ENCODE measurements around the gene ACY1. TPM values are rescaled to one million over a fixed set of nuclear protein-coding genes. Genes with fewer than 3 reads are reported as not detected.
A peak's percentile ranks its signal among the peaks of the same experiment; 100 is the strongest.

The ACY1 gene
- total RNA-seq, 1 experiment from 2014 or later: 164 TPM

DNA sequence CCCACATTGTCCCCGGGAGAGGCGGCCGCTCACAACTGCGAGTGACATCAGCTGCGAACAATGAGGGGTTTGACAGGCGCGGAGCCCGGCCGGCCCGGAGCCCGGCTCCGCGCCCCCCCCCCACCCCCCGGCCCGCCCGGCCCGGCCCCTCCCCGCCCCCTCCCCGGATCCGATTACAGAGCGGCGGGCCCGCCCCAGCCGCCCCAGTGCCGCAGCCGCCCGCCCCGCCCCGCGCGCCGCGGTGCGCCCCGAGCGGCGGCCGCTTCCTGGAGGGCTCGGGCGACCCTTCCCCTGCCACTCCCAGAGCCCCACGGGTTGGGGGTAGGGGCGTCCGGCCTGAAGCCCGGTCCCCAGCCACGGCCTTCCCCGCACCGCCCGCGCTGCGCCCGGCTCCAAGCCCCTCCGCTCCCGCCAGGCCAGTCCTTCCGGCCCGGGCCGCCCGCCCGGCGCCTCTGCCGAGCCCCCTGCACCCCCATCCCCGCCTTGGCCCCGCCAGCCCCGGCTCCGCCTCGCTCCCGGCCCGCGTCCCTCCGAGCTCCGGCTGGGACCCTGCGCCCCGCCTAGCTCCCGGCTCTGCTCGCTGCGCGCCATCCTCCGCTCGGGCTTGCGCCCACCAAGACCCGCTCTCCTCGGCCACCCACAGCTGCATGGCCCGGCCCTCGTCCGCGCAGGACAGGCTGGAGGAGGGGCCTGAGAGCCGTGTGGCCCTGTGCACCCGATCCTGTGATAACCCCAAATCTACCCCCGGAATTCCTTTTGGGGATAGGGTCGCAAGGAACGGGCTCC is 15.8 kb upstream of the ACY1 start, which contains the start of gene PCBP4:
PCBP4 (minus strand) TSS at position 71 of the 786 bp plus-strand sequence. CDS start 6,214 bp downstream, outside the sequence.
- TF ChIP-seq, protein P1, sequence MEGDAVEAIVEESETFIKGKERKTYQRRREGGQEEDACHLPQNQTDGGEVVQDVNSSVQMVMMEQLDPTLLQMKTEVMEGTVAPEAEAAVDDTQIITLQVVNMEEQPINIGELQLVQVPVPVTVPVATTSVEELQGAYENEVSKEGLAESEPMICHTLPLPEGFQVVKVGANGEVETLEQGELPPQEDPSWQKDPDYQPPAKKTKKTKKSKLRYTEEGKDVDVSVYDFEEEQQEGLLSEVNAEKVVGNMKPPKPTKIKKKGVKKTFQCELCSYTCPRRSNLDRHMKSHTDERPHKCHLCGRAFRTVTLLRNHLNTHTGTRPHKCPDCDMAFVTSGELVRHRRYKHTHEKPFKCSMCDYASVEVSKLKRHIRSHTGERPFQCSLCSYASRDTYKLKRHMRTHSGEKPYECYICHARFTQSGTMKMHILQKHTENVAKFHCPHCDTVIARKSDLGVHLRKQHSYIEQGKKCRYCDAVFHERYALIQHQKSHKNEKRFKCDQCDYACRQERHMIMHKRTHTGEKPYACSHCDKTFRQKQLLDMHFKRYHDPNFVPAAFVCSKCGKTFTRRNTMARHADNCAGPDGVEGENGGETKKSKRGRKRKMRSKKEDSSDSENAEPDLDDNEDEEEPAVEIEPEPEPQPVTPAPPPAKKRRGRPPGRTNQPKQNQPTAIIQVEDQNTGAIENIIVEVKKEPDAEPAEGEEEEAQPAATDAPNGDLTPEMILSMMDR (IDR thresholded peaks at IDR 0.05; ENCODE audit: unreplicated experiment): no peak
- no peak for DNase-seq (ENCODE audit: unreplicated experiment)
- Mint-ChIP-seq H3K27ac (ENCODE audit: low read depth, unreplicated experiment) (peak within 1 kb of the TSS; percentile 49), H3K27me3 (ENCODE audit: insufficient read depth, unreplicated experiment) (no peaks in the 10 kb centered on the region), H3K4me1 (ENCODE audit: insufficient read depth, unreplicated experiment) (peaks cover 10% of the 10 kb centered on the region), H3K9me3 (ENCODE audit: unreplicated experiment) (no peaks in the 10 kb centered on the region), H3K36me3 (ENCODE audit: insufficient read depth, unreplicated experiment) (peaks cover 13% of the 10 kb centered on the region), H3K4me3 (ENCODE audit: unreplicated experiment) (peak within 1 kb of the TSS; percentile 78)
- CTCF ChIA-PET: interaction anchor here (0.6 to 1.0 kb wide), 3 partner anchors 25 to 468 kb away, joined by 3 read pairs; no protein-coding TSS in a partner anchor
- intact Hi-C loops (cut with micrococcal nuclease): no loop called here
- POLR2A ChIA-PET: interaction anchor here (0.8 to 6.5 kb wide), 6 partner anchors 16 to 89 kb away, joined by 3 to 37 read pairs (median 4); partner anchors contain the start of genes ACY1, DUSP7, RPL29 and RRP9
- no TSS peak for BruUV-seq (replicated peaks)

- H3K27ac Mint-ChIP-seq (ENCODE audit: low read depth, unreplicated experiment): no peak overlapping the region
- H3K4me3 Mint-ChIP-seq (ENCODE audit: unreplicated experiment): peak overlapping the region; percentile 78
- POLR2A ChIA-PET: interaction anchor here (0.8 to 6.5 kb wide), 5 partner anchors 15 to 89 kb away, joined by 3 to 37 read pairs (median 5); partner anchors contain the start of genes ACY1, DUSP7, RPL29 and RRP9
- H3K36me3 Mint-ChIP-seq (ENCODE audit: insufficient read depth, unreplicated experiment): peaks cover 13% of the 10 kb centered on the region
- DNase-seq (ENCODE audit: unreplicated experiment): no peak
- CTCF ChIA-PET: interaction anchor here (0.6 to 3.0 kb wide), 6 partner anchors 15 to 469 kb away, joined by 3 to 22 read pairs (median 4); partner anchors contain the start of genes ACY1, PARP3 and RRP9
- H3K9me3 Mint-ChIP-seq (ENCODE audit: unreplicated experiment): no peaks in the 10 kb centered on the region
- no peaks in the 10 kb centered on the region for H3K27me3 Mint-ChIP-seq (ENCODE audit: insufficient read depth, unreplicated experiment)
- intact Hi-C loops (cut with micrococcal nuclease): no loop called here
- BruUV-seq (replicated peaks): no TSS peak
- H3K4me1 Mint-ChIP-seq (ENCODE audit: insufficient read depth, unreplicated experiment): peaks cover 10% of the 10 kb centered on the region
- TF ChIP-seq, protein P1 (IDR thresholded peaks at IDR 0.05; ENCODE audit: unreplicated experiment): no peak
These were observed 15.1 kb upstream of the ACY1 start for GRCh38 chr3:51968170-51968775.

GRCh38 chr3:51968883-51969678 is 14.3 kb upstream of the ACY1 start:
- POLR2A ChIA-PET: interaction anchor here (1.0 to 6.5 kb wide), 4 partner anchors 14 to 93 kb away, joined by 3 to 127 read pairs (median 22); partner anchors contain the start of genes ACY1, PARP3 and RRP9
- no peak overlapping the region for H3K4me3 Mint-ChIP-seq (ENCODE audit: unreplicated experiment)

More at GRCh38 chr3:51968883-51969678, 14.3 kb upstream of the ACY1 start:
- no peaks in the 10 kb centered on the region for H3K27me3 Mint-ChIP-seq (ENCODE audit: insufficient read depth, unreplicated experiment)
- CTCF ChIA-PET: interaction anchor here (0.7 to 3.0 kb wide), 5 partner anchors 14 to 289 kb away, joined by 3 to 22 read pairs (median 3); partner anchors contain the start of genes ACY1, PARP3 and RRP9
- TSS peak; percentile 24 for BruUV-seq (replicated peaks)
- TF ChIP-seq, protein P1 (IDR thresholded peaks at IDR 0.05; ENCODE audit: unreplicated experiment): no peak
- peaks cover 16% of the 10 kb centered on the region for H3K4me1 Mint-ChIP-seq (ENCODE audit: insufficient read depth, unreplicated experiment)
- H3K9me3 Mint-ChIP-seq (ENCODE audit: unreplicated experiment): no peaks in the 10 kb centered on the region
- intact Hi-C loops (cut with micrococcal nuclease): no loop called here
- DNase-seq (ENCODE audit: unreplicated experiment): no peak
- H3K36me3 Mint-ChIP-seq (ENCODE audit: insufficient read depth, unreplicated experiment): peaks cover 13% of the 10 kb centered on the region
- H3K27ac Mint-ChIP-seq (ENCODE audit: low read depth, unreplicated experiment): no peak overlapping the region

Data from MCF 10A (cell line).